GM12878 (cell line): Measurements from ENCODE around the gene TTC39C. TPM values are rescaled to one million over a fixed set of nuclear protein-coding genes. Genes with fewer than 3 reads are reported as not detected.

Experiments used
- ATAC-seq: fragments of 200-7000 bp; cut with Tn5 transposase; 3 replicates; pipeline ENCODE4 v1.9.1; 2020; ENCODE audit warnings: mild to moderate bottlenecking, moderate library complexity
- BruUV-seq: library from RNA; stranded (reverse); fragments of 400-500 nt; replicated peaks from 2 replicates; lab custom pipeline; 2021; lab: Mats Ljungman, UMichigan
- CTCF ChIA-PET: fragments of 300-600 bp; sonication (Branson Sonifier 250); formaldehyde crosslinking; extraction: SDS; loops from one replicate; lab custom pipeline; 2021; ENCODE audit warnings: inconsistent platforms; lab: Yijun Ruan, JAX
- POLR2A ChIA-PET: fragments of 350-600 bp; formaldehyde crosslinking; extraction: SDS; loops from one replicate; lab custom pipeline; 2021; ENCODE audit warnings: inconsistent platforms; lab: Charles Lee
- RAD21 ChIA-PET: fragments of 300-600 bp; sonication (Branson Sonifier 250); formaldehyde crosslinking; loops from one replicate; lab custom pipeline; 2023; ENCODE audit warnings: antibody characterized with exemption; ENCODE audit not compliant: unreplicated experiment; lab: Charles Lee
- SMC1A ChIA-PET: fragments of 300-600 bp; sonication (Branson Sonifier 250); formaldehyde crosslinking; loops from one replicate; lab custom pipeline; 2023; ENCODE audit not compliant: unreplicated experiment, uncharacterized antibody; lab: Charles Lee
- DNase-seq: peaks from one replicate; pipeline ENCODE4 v3.0.0-alpha.2; 2011; ENCODE audit warnings: low read depth, low spot score
- FAIRE-seq: peaks from 3 replicates; lab custom pipeline; 2011; peaks lifted over from hg19 to GRCh38; lab: Jason Lieb, UNC
- H2AFZ ChIP-seq: 2 replicates; pipeline ENCODE4 v1.6.0; 2011; ENCODE audit warnings: low read depth, low read length, control low read depth; ENCODE audit not compliant: control insufficient read depth
- H3K27ac ChIP-seq: 2 replicates; pipeline ENCODE4 v1.5.1; 2011; ENCODE audit warnings: control low read depth; ENCODE audit not compliant: control insufficient read depth, insufficient read depth
- H3K27me3 ChIP-seq, 2 experiments: replicated peaks in 1 of 2; 2 replicates each; pipeline versions ENCODE4 v1.6.0 to v1.6.1; 2011; ENCODE audit warnings: low read length in 1 of 2; ENCODE audit not compliant: control insufficient read depth in 2 of 2, insufficient read depth in 2 of 2
- H3K36me3 ChIP-seq, 2 experiments: 2 replicates each; pipeline ENCODE4 v1.5.1; 2011; ENCODE audit warnings: low read length in 1 of 2; ENCODE audit not compliant: control insufficient read depth in 2 of 2, insufficient read depth in 2 of 2
- H3K4me1 ChIP-seq: 2 replicates; pipeline ENCODE4 v1.6.1; 2011; ENCODE audit warnings: mild to moderate bottlenecking, low read length, moderate library complexity, mixed read lengths; ENCODE audit not compliant: control insufficient read depth, insufficient read depth
- H3K4me2 ChIP-seq: 2 replicates; pipeline ENCODE4 v1.6.0; 2011; ENCODE audit warnings: control low read depth; ENCODE audit not compliant: control insufficient read depth, insufficient read depth
- H3K4me3 ChIP-seq: fragments of 200-600 bp; sonication (generic); 2 replicates; pipeline ENCODE4 v1.5.1; 2016
- H3K79me2 ChIP-seq: 2 replicates; pipeline ENCODE4 v1.6.0; 2011; ENCODE audit warnings: low read length; ENCODE audit not compliant: control insufficient read depth, insufficient read depth
- H3K9ac ChIP-seq: 2 replicates; pipeline ENCODE4 v1.8.0; 2011; ENCODE audit warnings: low read length, control low read depth, mixed read lengths; ENCODE audit not compliant: control insufficient read depth, insufficient read depth
- H3K9me3 ChIP-seq: replicated peaks from 3 replicates; pipeline ENCODE4 v1.5.1; 2011; ENCODE audit warnings: mild to moderate bottlenecking, low read length; ENCODE audit not compliant: control insufficient read depth, insufficient read depth
- H4K20me1 ChIP-seq: 2 replicates; pipeline ENCODE4 v1.6.0; 2011; ENCODE audit not compliant: control insufficient read depth, insufficient read depth
- FOS ChIP-seq: IDR thresholded peaks from 3 replicates; pipeline ENCODE4 v1.6.1; 2011; ENCODE audit warnings: borderline replicate concordance; ENCODE audit not compliant: insufficient read length; ENCODE audit errors: extremely low read depth
- HCFC1 ChIP-seq: fragments of 150-350 bp; IDR thresholded peaks from 2 replicates; pipeline ENCODE4 v1.6.1; 2014; ENCODE audit warnings: low read length
- HDGF ChIP-seq: fragments of 450-650 bp; IDR thresholded peaks from 2 replicates; pipeline ENCODE4 v1.6.1; 2016; ENCODE audit warnings: antibody characterized with exemption
- MTA2 ChIP-seq: fragments of 450-650 bp; IDR thresholded peaks from 2 replicates; pipeline ENCODE4 v1.6.1; 2016; ENCODE audit warnings: low read depth, mild to moderate bottlenecking, moderate library complexity
- NR2C2 ChIP-seq: IDR thresholded peaks from 2 replicates; pipeline ENCODE4 v1.6.1; 2011; ENCODE audit warnings: borderline replicate concordance, low read depth; ENCODE audit not compliant: control insufficient read depth, insufficient read length
- SIN3A ChIP-seq: IDR thresholded peaks from 2 replicates; pipeline ENCODE4 v1.6.1; 2012; ENCODE audit warnings: low read depth, low read length, improper control_type of control experiment
- SMAD5 ChIP-seq: IDR thresholded peaks from 2 replicates; pipeline ENCODE4 v1.6.1; 2016; ENCODE audit warnings: antibody characterized with exemption, low read depth
- ZNF274 ChIP-seq: IDR thresholded peaks from one replicate; pipeline ENCODE4 v1.8.0; 2011; ENCODE audit not compliant: insufficient read length, insufficient read depth
- WGBS: methylation state at CpG from one replicate; pipeline ENCODE4 v1.1.6; 2016; ENCODE audit warnings: low lambda C conversion rate; ENCODE audit not compliant: insufficient replicate concordance, insufficient coverage; ENCODE audit errors: missing lambda C conversion rate; 5-methylcytosine and 5-hydroxymethylcytosine counted together
- in situ Hi-C: fragments of 300-500 bp; cut with MboI; formaldehyde crosslinking; loops from 9 replicates; pipeline ENCODE4 v1.14.3; 2018; ENCODE audit warnings: mixed read lengths
- intact Hi-C: fragments of 100-400 bp; cut with micrococcal nuclease; formaldehyde crosslinking; loops from one replicate; pipeline ENCODE4 v1.14.2; 2022; ENCODE audit not compliant: unreplicated experiment
- polyA plus RNA-seq, 11 experiments: library from polyadenylated mRNA; depleted of rRNA in 4 of 11; unstranded in 6 of 11; stranded (reverse) in 5 of 11; fragments of >200 nt; fragmentation: Nextera tagmentation in 4 of 11; fragmentation: Illumina TruSeq in 1 of 11; extraction: Ambion mirVana in 4 of 11; extraction: Trizol in 1 of 11; gene quantifications; 1 replicate in 1 of 11; 2 replicates in 10 of 11; pipeline versions ENCODE4 v1.2.1 to v1.2.3, GENCODE V29; 2011 to 2016; ENCODE audit warnings: inconsistent platforms in 2 of 11, missing spikeins in 2 of 11, low read depth in 1 of 11
- total RNA-seq, 4 experiments: library from RNA; depleted of rRNA in 3 of 4; stranded (reverse); fragments of >200 nt in 3 of 4; fragmentation: Illumina TruSeq in 1 of 4; extraction: Trizol in 1 of 4; gene quantifications; 2 replicates each; pipeline versions ENCODE4 v1.2.1 to v1.2.3, GENCODE V29; 2013 to 2021
- TF ChIP-seq, protein P1 (sequence below): IDR thresholded peaks from 2 replicates; pipeline ENCODE4 v1.6.1; 2011; ENCODE audit warnings: low read depth, mild to moderate bottlenecking, low read length, moderate library complexity, borderline replicate concordance; ENCODE audit errors: extremely low read depth

TTC39C gene
- total and polyA plus RNA-seq, 10 of the 15 experiments (the other 5 are each of a cell fraction or from before 2014, with no cell fraction given), result 21.1 to 91.0 (median 64.8) TPM

DNA sequence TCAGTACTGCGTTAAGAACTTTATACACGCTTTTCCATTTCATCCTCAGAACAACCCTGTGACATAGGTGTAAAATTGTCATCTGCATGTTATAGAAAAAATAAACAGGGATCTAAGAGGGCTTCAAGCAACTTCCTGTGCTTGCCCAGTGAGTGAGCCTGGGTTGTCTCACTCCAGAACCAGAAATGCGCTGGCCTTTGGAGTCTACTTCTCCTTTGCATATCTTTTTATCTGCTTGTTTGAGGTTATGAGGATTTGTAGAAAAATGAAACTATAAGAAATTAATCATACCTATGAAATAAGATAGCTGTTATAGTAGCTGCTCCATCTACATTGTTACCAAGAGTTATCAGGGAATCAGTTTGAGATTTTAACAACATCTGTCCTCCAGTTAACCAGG is 69.0 kb downstream of the TTC39C start:
- FAIRE-seq, result no peak
- H3K9ac ChIP-seq, result no peak overlapping the region
- no peaks in the 10 kb centered on the region for H3K79me2 ChIP-seq
- BruUV-seq, result no TSS peak
- H3K27ac ChIP-seq, result no peak overlapping the region
- SMC1A ChIA-PET, result interaction anchor here (1.8 kb wide), 1 partner anchor 32 kb away, joined by 3 read pairs; no protein-coding TSS in a partner anchor
- H2AFZ ChIP-seq, result no peak overlapping the region
- RAD21 ChIA-PET, result no interaction called here
- POLR2A ChIA-PET, result no interaction called here
- no peaks in the 10 kb centered on the region for H3K4me1 ChIP-seq
- no peaks in the 10 kb centered on the region for H4K20me1 ChIP-seq
- no peak overlapping the region for H3K4me3 ChIP-seq
- TF ChIP-seq, protein P1, sequence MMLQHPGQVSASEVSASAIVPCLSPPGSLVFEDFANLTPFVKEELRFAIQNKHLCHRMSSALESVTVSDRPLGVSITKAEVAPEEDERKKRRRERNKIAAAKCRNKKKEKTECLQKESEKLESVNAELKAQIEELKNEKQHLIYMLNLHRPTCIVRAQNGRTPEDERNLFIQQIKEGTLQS, result no peak
- no peak for TF ChIP-seq HDGF
- no peak for TF ChIP-seq ZNF274
- TF ChIP-seq SIN3A, result no peak
- TF ChIP-seq SMAD5, result no peak
- no peak for TF ChIP-seq NR2C2
- TF ChIP-seq MTA2, result no peak
- TF ChIP-seq FOS, result no peak
- TF ChIP-seq HCFC1, result no peak
- in situ Hi-C loops, result no loop called here
- intact Hi-C loops, result no loop called here
- no peak for ATAC-seq
- H3K9me3 ChIP-seq, result no peaks in the 10 kb centered on the region
- H3K4me2 ChIP-seq, result no peak overlapping the region
- 84% methylated on average over 3 of the region's 3 CpGs for WGBS
- H3K36me3 ChIP-seq, result peaks cover 2 to 21% of the 10 kb centered on the region in 2 experiments
- CTCF ChIA-PET, result interaction anchor here (1.1 kb wide), 1 partner anchor 10 kb away, joined by 3 read pairs; no protein-coding TSS in a partner anchor
- no peaks in the 10 kb centered on the region for H3K27me3 ChIP-seq
- no peak for DNase-seq
